ENCODE measurements around the gene DLG2.

The DLG2 gene

DNA sequence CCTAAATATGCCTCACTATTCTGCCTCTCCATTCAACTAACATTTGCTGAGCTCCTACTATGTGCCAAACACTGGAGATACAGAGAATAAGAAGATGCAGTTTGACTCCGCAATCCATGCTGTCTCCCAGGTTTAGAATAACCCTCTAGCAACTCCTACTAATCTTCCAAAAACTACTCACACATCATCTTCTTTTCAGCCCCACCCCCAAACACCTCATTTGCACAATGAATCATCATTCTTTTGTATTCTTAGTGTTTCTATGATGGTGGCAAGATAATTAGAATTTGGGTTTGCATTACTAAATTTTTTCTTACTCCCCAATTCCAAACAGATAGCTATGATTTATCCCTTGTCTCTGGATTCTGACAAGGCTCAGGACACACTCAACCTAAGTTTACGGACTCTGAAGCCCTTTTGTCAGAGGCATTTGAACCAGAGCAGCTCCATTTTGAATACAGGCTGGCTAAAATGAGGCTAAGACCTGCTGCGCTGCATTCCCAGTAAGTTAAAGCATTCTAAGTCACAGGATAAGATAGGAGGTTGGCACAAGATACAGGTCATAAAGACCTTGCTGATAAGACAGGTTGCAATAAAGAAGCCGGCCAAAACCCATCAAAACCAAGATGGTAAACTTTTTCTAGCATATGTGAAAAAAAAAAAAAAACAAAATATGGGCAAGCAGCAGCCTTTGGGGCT lies 1038.9 kb downstream of the DLG2 start:
- DNase-seq (ENCODE audit: low read depth in 4 of 4, low spot score in 1 of 4), result no peak

- no peak for DNase-seq (ENCODE audit: low read depth in 4 of 4, low spot score in 1 of 4)
Observed at GRCh38 chr11:84583106-84583505, 1044.0 kb downstream of the DLG2 start.

- no peak for DNase-seq (ENCODE audit: low read depth in 4 of 4, low spot score in 1 of 4)
Observed at GRCh38 chr11:84581083-84581482, 1046.1 kb downstream of the DLG2 start.

DNA sequence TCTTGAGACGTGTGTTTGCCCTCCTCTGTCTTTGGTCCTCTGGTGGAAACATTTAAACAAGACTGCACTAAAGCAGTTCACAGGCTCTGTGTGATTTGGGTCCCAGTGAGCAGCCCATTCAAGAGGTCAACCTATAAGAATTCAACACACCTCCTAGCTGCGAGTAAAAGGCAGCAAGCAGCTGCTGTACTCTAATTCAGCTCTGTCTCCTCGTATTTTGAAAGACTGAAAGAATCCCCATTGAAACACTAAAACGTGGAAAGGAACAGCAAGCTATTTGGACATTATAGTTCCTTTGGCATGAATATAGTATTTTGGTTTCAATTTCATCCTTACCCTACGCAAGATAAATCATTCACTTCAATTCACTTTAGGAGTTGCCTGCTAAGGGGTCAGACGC lies 1046.7 kb downstream of the DLG2 start:
- DNase-seq (ENCODE audit: low read depth in 4 of 4, low spot score in 1 of 4), result no peak

GRCh38 chr11:84573868-84574267 lies 1053.3 kb downstream of the DLG2 start:
- no peak for DNase-seq (ENCODE audit: low read depth in 4 of 4, low spot score in 1 of 4)

- DNase-seq (ENCODE audit: low read depth in 4 of 4, low spot score in 1 of 4), result no peak
Observed at GRCh38 chr11:84566671-84567070, 1060.5 kb downstream of the DLG2 start.

DNA sequence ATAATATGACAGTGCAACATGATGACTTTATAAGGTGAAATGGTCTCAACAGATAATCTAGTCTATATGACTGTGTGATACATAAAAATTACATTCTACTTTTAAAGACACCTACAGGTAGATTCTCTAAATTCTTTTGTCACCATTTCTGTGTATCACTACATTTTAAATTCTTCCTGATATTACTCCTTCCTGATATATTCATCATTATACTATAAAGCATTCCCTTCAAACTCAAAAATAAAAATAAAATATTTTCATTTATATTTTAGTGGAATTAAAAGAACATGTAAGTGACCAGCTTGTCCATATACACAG lies 1062.3 kb downstream of the DLG2 start:
- DNase-seq (ENCODE audit: low read depth in 4 of 4, low spot score in 1 of 4), result no peak

DNA sequence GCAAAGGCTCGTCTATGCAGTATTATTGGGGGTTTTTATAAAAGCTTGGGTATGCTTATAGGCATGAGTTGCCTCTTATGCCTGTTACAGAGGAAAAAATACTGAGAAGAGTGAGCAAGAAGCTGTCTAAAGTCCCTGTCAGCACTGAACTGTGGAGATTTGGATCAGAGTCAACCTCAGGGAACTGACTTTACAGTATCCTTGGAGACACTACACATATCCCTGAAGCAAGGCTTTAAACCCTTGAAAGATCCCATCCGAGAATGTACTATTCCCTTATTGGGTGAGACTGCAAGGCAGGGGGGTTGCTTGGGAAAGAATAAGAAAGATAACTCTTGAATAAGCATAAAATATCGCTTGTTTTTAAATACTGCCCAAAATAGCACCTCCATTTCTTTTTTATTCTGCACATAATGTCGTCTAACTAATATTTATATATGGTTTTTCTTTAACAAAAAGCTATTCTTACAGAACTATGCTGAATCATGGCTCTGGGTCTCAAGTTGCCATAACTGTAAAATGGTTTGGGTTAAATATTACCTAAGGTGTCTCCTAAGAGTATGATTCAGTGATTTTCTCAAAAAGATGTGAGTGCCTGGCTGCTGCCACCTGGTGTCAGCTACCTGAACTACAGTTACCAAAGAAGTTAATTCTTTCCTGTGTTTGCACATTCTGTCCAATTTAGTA lies 1062.8 kb downstream of the DLG2 start:
- DNase-seq (ENCODE audit: low read depth in 4 of 4, low spot score in 1 of 4), result peak in 2 of 4 experiments; percentile 1 to 9

DNA sequence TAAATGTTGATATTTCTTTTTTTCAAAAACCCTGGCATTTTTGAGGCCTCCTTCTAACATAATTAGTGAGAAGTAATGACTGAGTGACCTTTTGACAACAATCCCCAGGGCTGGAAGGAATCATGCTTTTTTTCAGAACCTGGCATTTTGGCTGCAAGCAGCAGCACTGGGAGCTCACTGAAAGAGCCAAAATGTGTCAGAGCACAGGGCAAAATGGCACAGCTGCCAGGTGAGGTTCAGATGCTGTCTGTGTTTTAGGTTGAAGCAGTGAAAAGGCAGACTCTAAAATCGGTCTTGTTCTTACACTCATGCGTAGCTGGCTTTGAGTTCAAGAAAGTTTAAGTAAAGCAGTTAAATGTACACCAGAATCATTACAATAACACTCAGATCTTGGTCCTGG lies 1063.8 kb downstream of the DLG2 start:
- no peak for DNase-seq (ENCODE audit: low read depth in 4 of 4, low spot score in 1 of 4)

DNA sequence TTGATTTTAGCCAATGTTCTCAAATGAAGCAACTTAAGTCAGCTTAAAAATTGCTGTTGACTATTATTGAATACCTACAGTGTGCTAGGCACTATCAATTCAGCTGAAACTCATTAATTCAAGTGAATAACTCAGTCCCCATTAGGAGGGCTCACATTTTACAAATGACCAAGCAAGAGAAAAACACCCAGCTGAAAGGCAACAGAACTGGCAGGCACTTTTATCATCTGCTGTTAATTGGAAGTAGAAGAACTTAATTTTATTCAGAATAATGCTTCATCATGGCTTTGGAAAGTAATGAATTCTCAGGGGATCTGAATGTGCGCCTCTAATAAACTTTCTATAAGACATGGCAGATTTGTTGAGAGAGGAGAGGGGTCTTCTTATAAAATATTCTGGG lies 1066.9 kb downstream of the DLG2 start:
- DNase-seq (ENCODE audit: low read depth in 4 of 4, low spot score in 1 of 4), result no peak

- no peak for DNase-seq (ENCODE audit: low read depth in 4 of 4, low spot score in 1 of 4)
Observed at GRCh38 chr11:84558085-84558905, 1068.8 kb downstream of the DLG2 start.

GRCh38 chr11:84552791-84553190 lies 1074.4 kb downstream of the DLG2 start:
- DNase-seq (ENCODE audit: low read depth in 4 of 4, low spot score in 1 of 4), result no peak

DNA sequence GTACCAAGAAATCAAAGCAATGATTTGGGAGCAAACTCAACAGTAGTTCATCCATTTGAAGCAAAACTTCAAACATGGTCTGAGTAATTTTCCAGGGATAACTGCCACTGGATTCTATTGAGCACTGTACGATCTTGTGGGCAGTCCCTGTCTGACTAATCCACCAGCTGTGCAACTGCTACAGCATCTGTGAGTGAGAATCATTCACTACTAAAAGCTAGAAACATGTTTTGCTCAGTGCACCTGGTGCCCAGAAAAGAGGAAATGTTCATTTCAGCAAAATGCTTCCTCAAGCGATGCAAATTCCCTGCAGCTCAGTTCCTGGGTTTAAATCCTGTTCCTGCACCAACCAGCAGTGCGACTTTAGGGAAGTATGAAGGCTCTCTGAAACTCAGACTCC lies 1077.9 kb downstream of the DLG2 start:
- no peak for DNase-seq (ENCODE audit: low read depth in 4 of 4, low spot score in 1 of 4)

- DNase-seq (ENCODE audit: low read depth in 4 of 4, low spot score in 1 of 4), result no peak
Observed at GRCh38 chr11:84544566-84544965, 1082.6 kb downstream of the DLG2 start.

DNA sequence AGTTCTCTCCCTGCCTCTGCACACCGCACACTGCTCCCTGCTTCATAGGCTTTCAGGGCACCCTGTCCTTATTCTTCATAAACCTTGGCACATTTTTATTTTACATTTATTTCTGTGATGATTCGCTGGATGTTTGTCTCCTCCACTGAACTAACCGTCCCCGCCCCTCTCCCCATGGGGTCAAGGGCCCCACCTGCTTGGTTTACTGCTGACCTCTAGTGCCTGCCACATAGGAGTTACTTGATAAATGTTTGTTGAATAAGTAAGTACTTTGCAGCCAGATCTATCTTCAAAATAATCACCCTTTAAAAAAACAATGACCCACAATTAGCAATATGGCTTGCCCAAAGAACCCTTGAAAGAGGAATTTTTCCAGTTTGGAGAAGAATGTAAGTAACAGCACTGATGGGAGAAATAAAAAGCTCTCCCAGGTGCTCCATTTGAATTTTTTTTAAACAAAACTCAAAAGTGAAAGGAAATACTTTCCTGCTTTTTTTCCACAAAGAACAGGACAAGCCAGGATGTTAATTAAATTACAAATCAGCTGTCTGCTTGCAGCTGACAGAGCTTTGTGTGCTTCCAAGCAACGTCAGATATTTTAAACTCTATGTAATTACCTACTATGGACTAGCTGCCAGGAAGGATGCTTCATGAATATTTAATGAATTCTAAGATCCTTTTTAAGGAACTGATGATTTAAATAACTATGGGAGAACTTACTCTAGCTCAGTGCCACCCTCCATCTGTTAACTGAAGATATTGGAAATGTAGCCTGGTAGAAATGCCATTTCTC lies 1083.6 kb downstream of the DLG2 start:
- DNase-seq (ENCODE audit: low read depth in 4 of 4, low spot score in 1 of 4), result no peak

GRCh38 chr11:84541731-84542340 lies 1085.3 kb downstream of the DLG2 start:
- DNase-seq (ENCODE audit: low read depth in 4 of 4, low spot score in 1 of 4), result no peak

- no peak for DNase-seq (ENCODE audit: low read depth in 4 of 4, low spot score in 1 of 4)
Observed at GRCh38 chr11:84536456-84536855, 1090.7 kb downstream of the DLG2 start.

GRCh38 chr11:84532364-84532763 lies 1094.8 kb downstream of the DLG2 start:
- no peak for DNase-seq (ENCODE audit: low read depth in 4 of 4, low spot score in 1 of 4)

DNA sequence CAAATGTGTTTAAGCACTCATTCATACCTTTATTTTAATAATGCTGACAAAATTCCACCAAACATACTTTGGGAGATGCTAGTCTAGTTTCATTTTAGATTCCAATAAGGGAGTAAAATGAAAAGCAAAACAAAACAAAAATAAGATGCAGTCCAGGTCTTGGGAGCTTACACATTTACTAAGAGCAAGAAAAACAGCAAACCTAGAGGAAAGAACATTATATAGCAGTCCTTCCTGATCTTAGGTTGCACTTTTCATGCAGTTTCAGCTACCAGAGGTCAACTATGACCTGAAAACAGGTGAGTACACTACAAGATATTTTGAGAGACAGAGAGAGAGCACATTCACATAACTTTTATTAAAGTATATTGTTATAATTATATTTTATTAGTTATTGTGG lies 1100.9 kb downstream of the DLG2 start:
- DNase-seq (ENCODE audit: low read depth in 4 of 4, low spot score in 1 of 4), result no peak

- DNase-seq (ENCODE audit: low read depth in 4 of 4, low spot score in 1 of 4), result no peak
Observed at GRCh38 chr11:84524422-84525051, 1102.6 kb downstream of the DLG2 start.

- DNase-seq (ENCODE audit: low read depth in 4 of 4, low spot score in 1 of 4), result no peak
Observed at GRCh38 chr11:84522331-84522730, 1104.8 kb downstream of the DLG2 start.

Measured in stimulated activated CD4-positive, alpha-beta T cell treated with anti-CD3 and anti-CD28 coated beads, Interleukin-1b, Interleukin-23, amount 100 ng/mL, for 24 hours (primary cell).